Fibroblast of pulmonary artery (primary cell): ENCODE measurements around the gene UNC13C.

Source experiments
- DNase-seq: peaks from one replicate; pipeline ENCODE4 v3.0.0-alpha.2; 2010; ENCODE audit warnings: low read depth
- H3K4me3 ChIP-seq: replicated peaks from 2 replicates; pipeline ENCODE4 v1.5.1; 2011; ENCODE audit warnings: low read depth, mild to moderate bottlenecking, control low read depth, low read length, moderate library complexity
- TF ChIP-seq, protein P1 (sequence below): IDR thresholded peaks from 2 replicates; pipeline ENCODE4 v1.5.1; 2011; ENCODE audit warnings: mild to moderate bottlenecking, control low read depth, low read length, inconsistent platforms; ENCODE audit errors: missing control alignments

Gene UNC13C

DNA sequence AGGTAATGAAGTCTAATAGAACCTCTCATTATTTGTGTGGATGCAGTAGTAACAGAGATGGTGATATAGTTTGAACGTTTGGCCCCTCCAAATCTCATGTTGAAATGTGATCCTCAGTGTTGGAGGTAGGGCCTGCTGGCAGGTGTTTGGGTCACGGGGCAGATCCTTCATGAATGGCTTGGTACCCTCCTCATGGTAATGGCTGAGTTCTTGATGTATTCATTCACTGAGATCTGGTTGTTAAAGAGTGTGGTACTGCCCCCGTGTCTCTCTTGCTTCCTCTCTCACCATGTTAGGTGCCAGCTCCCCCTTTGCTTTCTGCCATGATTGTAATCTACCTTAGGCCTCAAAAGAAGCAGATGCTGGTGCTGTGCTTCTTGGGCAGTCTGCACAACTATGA, 606.8 kb downstream of the UNC13C start:
- H3K4me3 ChIP-seq: no peak overlapping the region
- TF ChIP-seq, protein P1, sequence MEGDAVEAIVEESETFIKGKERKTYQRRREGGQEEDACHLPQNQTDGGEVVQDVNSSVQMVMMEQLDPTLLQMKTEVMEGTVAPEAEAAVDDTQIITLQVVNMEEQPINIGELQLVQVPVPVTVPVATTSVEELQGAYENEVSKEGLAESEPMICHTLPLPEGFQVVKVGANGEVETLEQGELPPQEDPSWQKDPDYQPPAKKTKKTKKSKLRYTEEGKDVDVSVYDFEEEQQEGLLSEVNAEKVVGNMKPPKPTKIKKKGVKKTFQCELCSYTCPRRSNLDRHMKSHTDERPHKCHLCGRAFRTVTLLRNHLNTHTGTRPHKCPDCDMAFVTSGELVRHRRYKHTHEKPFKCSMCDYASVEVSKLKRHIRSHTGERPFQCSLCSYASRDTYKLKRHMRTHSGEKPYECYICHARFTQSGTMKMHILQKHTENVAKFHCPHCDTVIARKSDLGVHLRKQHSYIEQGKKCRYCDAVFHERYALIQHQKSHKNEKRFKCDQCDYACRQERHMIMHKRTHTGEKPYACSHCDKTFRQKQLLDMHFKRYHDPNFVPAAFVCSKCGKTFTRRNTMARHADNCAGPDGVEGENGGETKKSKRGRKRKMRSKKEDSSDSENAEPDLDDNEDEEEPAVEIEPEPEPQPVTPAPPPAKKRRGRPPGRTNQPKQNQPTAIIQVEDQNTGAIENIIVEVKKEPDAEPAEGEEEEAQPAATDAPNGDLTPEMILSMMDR: no peak
- DNase-seq: no peak

DNA sequence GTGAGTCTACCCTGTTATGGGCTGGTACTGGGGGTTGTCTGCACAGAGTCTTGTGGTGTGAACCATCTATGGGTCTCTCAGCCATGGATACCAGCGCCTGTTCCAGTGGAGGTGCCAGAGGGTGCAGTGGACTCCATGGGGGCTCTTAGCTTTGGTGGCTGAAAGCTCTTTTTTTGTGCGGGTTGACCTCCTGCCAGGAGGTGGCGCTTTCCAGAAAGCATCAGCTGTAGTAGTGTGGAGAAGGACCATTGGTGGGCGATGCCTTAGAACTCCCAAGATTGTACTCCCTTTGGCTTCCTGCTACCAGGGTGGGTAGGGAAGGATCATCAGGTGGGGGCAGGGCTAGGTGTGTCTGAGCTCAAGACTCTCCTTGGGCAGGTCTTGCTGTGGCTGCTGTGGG, 615.9 kb downstream of the UNC13C start:
- TF ChIP-seq, protein P1: no peak
- DNase-seq: no peak
- H3K4me3 ChIP-seq: no peak overlapping the region

DNA sequence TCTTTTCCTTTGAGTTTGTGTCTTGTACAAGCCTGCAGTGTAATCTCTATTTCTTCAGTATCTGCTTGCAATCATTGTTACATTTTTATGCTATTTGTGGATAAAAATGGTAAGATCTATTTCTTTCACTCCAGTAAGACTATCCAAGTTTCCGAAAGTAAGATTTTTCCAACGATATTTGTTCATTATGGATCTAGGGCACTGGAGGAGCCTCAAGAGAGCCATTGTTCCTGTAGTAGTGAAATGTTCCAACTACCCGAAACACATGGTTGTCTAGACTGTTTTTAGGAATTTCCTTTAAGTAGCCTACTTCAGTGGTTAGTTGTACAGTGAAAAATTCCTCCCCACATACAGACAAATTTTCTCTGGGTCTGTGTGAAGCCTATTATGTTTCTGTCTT, 621.1 kb downstream of the UNC13C start:
- TF ChIP-seq, protein P1: no peak
- no peak for DNase-seq
- no peak overlapping the region for H3K4me3 ChIP-seq

- TF ChIP-seq, protein P1: no peak
- no peak for DNase-seq
- no peak overlapping the region for H3K4me3 ChIP-seq
Observed at GRCh38 chr15:54605043-54605442, 626.8 kb downstream of the UNC13C start.

DNA sequence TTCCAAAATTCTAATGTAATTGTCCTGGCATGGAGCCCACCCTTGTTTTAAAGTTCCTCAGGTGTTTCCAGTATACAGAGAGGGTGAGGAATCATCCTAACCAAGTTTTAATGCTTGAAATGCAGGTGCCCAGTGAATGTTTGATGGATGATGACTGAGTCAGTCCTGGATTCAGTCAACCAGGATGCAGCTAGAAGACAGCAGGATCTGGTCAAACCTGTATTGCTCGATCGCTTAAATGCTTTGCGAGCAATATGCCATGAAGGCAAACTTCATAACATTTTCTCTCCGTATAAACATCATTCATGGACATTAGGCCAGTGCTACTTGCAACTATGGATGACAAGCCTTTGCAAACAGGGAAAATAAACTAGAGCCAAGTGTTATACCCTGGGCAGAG, 627.3 kb downstream of the UNC13C start:
- TF ChIP-seq, protein P1: no peak
- DNase-seq: no peak
- H3K4me3 ChIP-seq: no peak overlapping the region

GRCh38 chr15:54608876-54609835, 630.9 kb downstream of the UNC13C start:
- no peak overlapping the region for H3K4me3 ChIP-seq
- TF ChIP-seq, protein P1: no peak
- DNase-seq: no peak
